Activated naive CD8-positive, alpha-beta T cell treated with anti-CD3 and anti-CD28 coated beads, Interleukin-2, amount 10 ng/mL, durations not matched to agents 7 days and 5 days (primary cell): ENCODE results near the gene LMOD1. TPM values are rescaled to one million over a fixed set of nuclear protein-coding genes. Genes with fewer than 3 reads are reported as not detected.
"Not testable (repeated sequence)": the region's sequence is repeated elsewhere in the genome, so short reads cannot be mapped to it uniquely, and the experiment has no call there.

Experiments used
- ATAC-seq: fragments of 150-1000 bp; cut with Tn5 transposase; one replicate; pipeline ENCODE4 v1.10.0; 2021; ENCODE audit warnings: low read depth, moderate library complexity
- POLR2A ChIA-PET: fragments of 350-600 bp; sonication (Branson Sonifier 250); formaldehyde crosslinking; loops from one replicate; lab custom pipeline; 2021; ENCODE audit warnings: antibody characterized with exemption; lab: Charles Lee
- DNase-seq: peaks from one replicate; pipeline ENCODE4 v3.0.0; 2021
- H3K27ac Mint-ChIP-seq: one replicate; pipeline ENCODE4 v1.8.0; 2022; ENCODE audit warnings: mild to moderate bottlenecking, mixed read lengths
- H3K27me3 Mint-ChIP-seq: one replicate; pipeline ENCODE4 v1.8.0; 2022; ENCODE audit warnings: mild to moderate bottlenecking, moderate library complexity, mixed read lengths
- H3K36me3 Mint-ChIP-seq: one replicate; pipeline ENCODE4 v1.8.0; 2021; ENCODE audit warnings: mild to moderate bottlenecking, mixed read lengths
- H3K4me1 Mint-ChIP-seq: one replicate; pipeline ENCODE4 v1.8.0; 2021; ENCODE audit warnings: mixed read lengths
- H3K4me3 Mint-ChIP-seq: one replicate; pipeline ENCODE4 v1.8.0; 2022; ENCODE audit warnings: mild to moderate bottlenecking, moderate library complexity, mixed read lengths
- H3K9me3 Mint-ChIP-seq: one replicate; pipeline ENCODE4 v1.8.0; 2021; ENCODE audit warnings: mixed read lengths
- total RNA-seq, 2 experiments: library from RNA; stranded (reverse); gene quantifications; one replicate each; pipeline ENCODE4 v1.2.3, GENCODE V29; 2021

Gene LMOD1
- total RNA-seq, 2 experiments from 2014 or later: not detected

GRCh38 chr1:201942129-201942495 is 4.2 kb downstream of the LMOD1 start:
- no peak for ATAC-seq
- peaks cover 6% of the 10 kb centered on the region for H3K4me1 Mint-ChIP-seq
- no peak overlapping the region for H3K27ac Mint-ChIP-seq
- no peaks in the 10 kb centered on the region for H3K9me3 Mint-ChIP-seq
- DNase-seq: no peak
- H3K36me3 Mint-ChIP-seq: no peaks in the 10 kb centered on the region
- peaks cover 42% of the 10 kb centered on the region for H3K27me3 Mint-ChIP-seq
- POLR2A ChIA-PET: no interaction called here
- no peak overlapping the region for H3K4me3 Mint-ChIP-seq

GRCh38 chr1:201941420-201942128 is 4.8 kb downstream of the LMOD1 start:
- H3K4me3 Mint-ChIP-seq: no peak overlapping the region
- H3K36me3 Mint-ChIP-seq: no peaks in the 10 kb centered on the region
- POLR2A ChIA-PET: no interaction called here
- no peak for ATAC-seq
- peaks cover 39% of the 10 kb centered on the region for H3K27me3 Mint-ChIP-seq
- no peaks in the 10 kb centered on the region for H3K9me3 Mint-ChIP-seq
- H3K4me1 Mint-ChIP-seq: peaks cover 3% of the 10 kb centered on the region
- DNase-seq: no peak
- no peak overlapping the region for H3K27ac Mint-ChIP-seq

GRCh38 chr1:201940316-201940715 is 6.0 kb downstream of the LMOD1 start:
- H3K36me3 Mint-ChIP-seq, H3K4me3 Mint-ChIP-seq, ATAC-seq, H3K9me3 Mint-ChIP-seq, POLR2A ChIA-PET, DNase-seq, H3K27ac Mint-ChIP-seq, H3K4me1 Mint-ChIP-seq: not testable (repeated sequence)
- peaks cover 26% of the 10 kb centered on the region for H3K27me3 Mint-ChIP-seq

GRCh38 chr1:201939574-201939973 is 6.8 kb downstream of the LMOD1 start:
- no peaks in the 10 kb centered on the region for H3K36me3 Mint-ChIP-seq
- no peak overlapping the region for H3K4me3 Mint-ChIP-seq
- H3K4me1 Mint-ChIP-seq: no peaks in the 10 kb centered on the region
- no peak for ATAC-seq
- no peak overlapping the region for H3K27ac Mint-ChIP-seq
- H3K9me3 Mint-ChIP-seq: no peaks in the 10 kb centered on the region
- peaks cover 26% of the 10 kb centered on the region for H3K27me3 Mint-ChIP-seq
- DNase-seq: no peak
- POLR2A ChIA-PET: interaction anchor here (0.6 kb wide), 1 partner anchor 603 kb away, joined by 3 read pairs; no protein-coding TSS in a partner anchor

GRCh38 chr1:201939148-201939547 is 7.2 kb downstream of the LMOD1 start:
- Mint-ChIP-seq H3K36me3 (no peaks in the 10 kb centered on the region), H3K27me3 (peaks cover 26% of the 10 kb centered on the region), H3K9me3 (no peaks in the 10 kb centered on the region), H3K4me1 (no peaks in the 10 kb centered on the region), H3K4me3 (no peak overlapping the region), H3K27ac (no peak overlapping the region)
- POLR2A ChIA-PET: no interaction called here
- ATAC-seq (no peak), DNase-seq (no peak)

GRCh38 chr1:201938440-201939035 is 7.8 kb downstream of the LMOD1 start:
- POLR2A ChIA-PET: no interaction called here
- ATAC-seq: no peak
- no peaks in the 10 kb centered on the region for H3K36me3 Mint-ChIP-seq

GRCh38 chr1:201937624-201938213 is 8.6 kb downstream of the LMOD1 start:
- Mint-ChIP-seq H3K9me3 (no peaks in the 10 kb centered on the region), H3K36me3 (no peaks in the 10 kb centered on the region), H3K4me1 (no peaks in the 10 kb centered on the region), H3K4me3 (no peak overlapping the region), H3K27ac (no peak overlapping the region), H3K27me3 (peaks cover 21% of the 10 kb centered on the region)
- POLR2A ChIA-PET: no interaction called here
- DNase-seq (no peak), ATAC-seq (no peak)

More at GRCh38 chr1:201938440-201939035, 7.8 kb downstream of the LMOD1 start:
- H3K27ac Mint-ChIP-seq: no peak overlapping the region
- no peak for DNase-seq
- no peaks in the 10 kb centered on the region for H3K4me1 Mint-ChIP-seq
- H3K9me3 Mint-ChIP-seq: no peaks in the 10 kb centered on the region
- H3K27me3 Mint-ChIP-seq: peaks cover 25% of the 10 kb centered on the region
- no peak overlapping the region for H3K4me3 Mint-ChIP-seq

- H3K27me3 Mint-ChIP-seq: peaks cover 17% of the 10 kb centered on the region
- no peaks in the 10 kb centered on the region for H3K36me3 Mint-ChIP-seq
- H3K27ac Mint-ChIP-seq: no peak overlapping the region
- ATAC-seq (no peak), DNase-seq (no peak)
- H3K9me3 Mint-ChIP-seq: no peaks in the 10 kb centered on the region
- POLR2A ChIA-PET: no interaction called here
- no peaks in the 10 kb centered on the region for H3K4me1 Mint-ChIP-seq
- H3K4me3 Mint-ChIP-seq: no peak overlapping the region
Measured at GRCh38 chr1:201933840-201934430, 12.4 kb downstream of the LMOD1 start.

- Mint-ChIP-seq H3K4me1 (no peaks in the 10 kb centered on the region), H3K27ac (no peak overlapping the region), H3K4me3 (no peak overlapping the region), H3K36me3 (no peaks in the 10 kb centered on the region), H3K27me3 (peaks cover 21% of the 10 kb centered on the region), H3K9me3 (no peaks in the 10 kb centered on the region)
- DNase-seq (no peak), ATAC-seq (no peak)
- POLR2A ChIA-PET: no interaction called here
Measured at GRCh38 chr1:201930803-201931202, 15.5 kb downstream of the LMOD1 start.

GRCh38 chr1:201930137-201930536 is 16.2 kb downstream of the LMOD1 start:
- POLR2A ChIA-PET: no interaction called here
- no peaks in the 10 kb centered on the region for H3K4me1 Mint-ChIP-seq
- H3K9me3 Mint-ChIP-seq: no peaks in the 10 kb centered on the region
- no peak overlapping the region for H3K27ac Mint-ChIP-seq
- peaks cover 20% of the 10 kb centered on the region for H3K27me3 Mint-ChIP-seq
- no peak for ATAC-seq
- H3K4me3 Mint-ChIP-seq: no peak overlapping the region
- no peak for DNase-seq
- no peaks in the 10 kb centered on the region for H3K36me3 Mint-ChIP-seq

GRCh38 chr1:201928266-201928665 is 18.1 kb downstream of the LMOD1 start:
- no peak overlapping the region for H3K27ac Mint-ChIP-seq
- no peaks in the 10 kb centered on the region for H3K36me3 Mint-ChIP-seq
- DNase-seq (no peak), ATAC-seq (no peak)
- POLR2A ChIA-PET: no interaction called here
- H3K9me3 Mint-ChIP-seq: no peaks in the 10 kb centered on the region
- peaks cover 14% of the 10 kb centered on the region for H3K27me3 Mint-ChIP-seq
- no peaks in the 10 kb centered on the region for H3K4me1 Mint-ChIP-seq
- H3K4me3 Mint-ChIP-seq: no peak overlapping the region

GRCh38 chr1:201925981-201926645 is 20.2 kb downstream of the LMOD1 start:
- no peaks in the 10 kb centered on the region for H3K4me1 Mint-ChIP-seq
- DNase-seq: no peak
- no peaks in the 10 kb centered on the region for H3K36me3 Mint-ChIP-seq
- H3K27ac Mint-ChIP-seq: no peak overlapping the region
- no peak for ATAC-seq
- H3K27me3 Mint-ChIP-seq: peaks cover 19% of the 10 kb centered on the region
- POLR2A ChIA-PET: no interaction called here
- no peaks in the 10 kb centered on the region for H3K9me3 Mint-ChIP-seq
- H3K4me3 Mint-ChIP-seq: no peak overlapping the region

- H3K36me3 Mint-ChIP-seq: no peaks in the 10 kb centered on the region
- H3K27ac Mint-ChIP-seq: no peak overlapping the region
- H3K9me3 Mint-ChIP-seq: no peaks in the 10 kb centered on the region
- POLR2A ChIA-PET: no interaction called here
- ATAC-seq (no peak), DNase-seq (no peak)
- no peak overlapping the region for H3K4me3 Mint-ChIP-seq
- H3K4me1 Mint-ChIP-seq: no peaks in the 10 kb centered on the region
- H3K27me3 Mint-ChIP-seq: peaks cover 19% of the 10 kb centered on the region
Measured at GRCh38 chr1:201925301-201925567, 21.1 kb downstream of the LMOD1 start.
